H1 (cell line): ENCODE measurements around the gene KRT76.

ENCODE experiments used
- EP300 ChIP-seq, 2 experiments: IDR thresholded peaks; 1 replicate in 1 of 2; 2 replicates in 1 of 2; pipeline ENCODE4 v1.6.1; 2011 to 2012; ENCODE audit warnings: low read depth in 2 of 2, low read length in 2 of 2, mild to moderate bottlenecking in 2 of 2, borderline replicate concordance in 1 of 2, inconsistent platforms in 1 of 2, moderate library complexity in 1 of 2
- TAF1 ChIP-seq: IDR thresholded peaks from 2 replicates; pipeline ENCODE4 v1.6.1; 2011; ENCODE audit warnings: mild to moderate bottlenecking, low read depth, low read length
- YY1 ChIP-seq: IDR thresholded peaks from 2 replicates; pipeline ENCODE4 v1.6.1; 2011; ENCODE audit warnings: low read depth, mild to moderate bottlenecking, low read length

DNA sequence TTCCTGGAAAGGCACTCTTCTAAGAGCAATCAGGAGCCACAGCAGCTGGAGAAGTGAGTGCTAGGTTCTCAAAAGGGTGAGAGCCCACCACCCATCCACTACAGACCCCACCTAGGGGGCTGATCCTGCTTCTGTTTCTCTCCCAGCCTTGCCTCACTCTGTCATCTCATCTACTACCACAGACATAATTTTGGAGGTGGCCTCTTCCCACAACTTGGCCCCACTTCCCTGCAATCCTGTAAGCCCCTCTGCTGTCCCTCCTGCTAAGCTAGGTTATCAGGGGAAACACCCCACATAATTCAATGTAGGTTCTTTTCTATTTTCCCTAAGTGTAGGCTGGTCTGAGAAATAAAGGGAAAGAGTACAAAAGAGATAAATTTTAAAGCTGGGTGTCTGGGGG, 16.5 kb downstream of the KRT76 start:
- TF ChIP-seq EP300 (IDR thresholded peaks at IDR 0.05; ENCODE audit: borderline replicate concordance in 1 of 2, low read depth in 2 of 2, low read length in 2 of 2), result no peak
- no peak for TF ChIP-seq TAF1
- no peak for TF ChIP-seq YY1
